Measurements from ENCODE around the gene WFDC1.

WFDC1 gene

GRCh38 chr16:84303516-84303915 lies 8.8 kb downstream of the WFDC1 start:
- DNase-seq = no peak

- no peak for DNase-seq
Measured at GRCh38 chr16:84306564-84306963, 11.9 kb downstream of the WFDC1 start.

GRCh38 chr16:84307209-84307954 lies 12.7 kb downstream of the WFDC1 start:
- no peak for DNase-seq

GRCh38 chr16:84308120-84308519 lies 13.4 kb downstream of the WFDC1 start:
- peak; percentile 8 to 10 for DNase-seq

GRCh38 chr16:84310642-84311041 lies 16.0 kb downstream of the WFDC1 start:
- no peak for DNase-seq

- DNase-seq = no peak
Measured at GRCh38 chr16:84312783-84313382, 18.2 kb downstream of the WFDC1 start.

GRCh38 chr16:84313921-84314320 lies 19.2 kb downstream of the WFDC1 start:
- DNase-seq = no peak

- DNase-seq = no peak
Measured at GRCh38 chr16:84314373-84314772, 19.7 kb downstream of the WFDC1 start.

- no peak for DNase-seq
Measured at GRCh38 chr16:84314814-84315213, 20.1 kb downstream of the WFDC1 start.

GRCh38 chr16:84315422-84315821 lies 20.7 kb downstream of the WFDC1 start:
- DNase-seq = no peak

GRCh38 chr16:84318091-84318975 lies 23.7 kb downstream of the WFDC1 start:
- DNase-seq = no peak

GRCh38 chr16:84319146-84319760 lies 24.6 kb downstream of the WFDC1 start:
- DNase-seq = no peak

- no peak for DNase-seq
Measured at GRCh38 chr16:84320511-84320910, 25.8 kb downstream of the WFDC1 start.

GRCh38 chr16:84321932-84322331 lies 27.3 kb downstream of the WFDC1 start:
- no peak for DNase-seq

- DNase-seq = no peak
Measured at GRCh38 chr16:84322749-84323148, 28.1 kb downstream of the WFDC1 start.

- DNase-seq = no peak
Measured at GRCh38 chr16:84323606-84324005, 28.9 kb downstream of the WFDC1 start.

GRCh38 chr16:84324434-84325262 lies 30.0 kb downstream of the WFDC1 start:
- no peak for DNase-seq

GRCh38 chr16:84326545-84326944 lies 31.9 kb downstream of the WFDC1 start:
- DNase-seq = no peak

- DNase-seq = no peak
Measured at GRCh38 chr16:84327926-84328505, 33.3 kb downstream of the WFDC1 start.

- no peak for DNase-seq
Measured at GRCh38 chr16:84329016-84329415, 34.3 kb downstream of the WFDC1 start.

GRCh38 chr16:84329843-84330684 lies 35.4 kb downstream of the WFDC1 start:
- DNase-seq = no peak

Data from stimulated activated CD4-positive, alpha-beta T cell treated with anti-CD3 and anti-CD28 coated beads, Interleukin-2, amount 100 ng/mL, for 48 hours (primary cell).